VCaP (cell line): ENCODE data around the gene AP4M1.

Experiments
- H3K27ac ChIP-seq: fragments of 450-650 bp; 2 replicates; pipeline ENCODE4 v1.5.1; 2017
- TF ChIP-seq, protein P1 (sequence below): fragments of 450-650 bp; conservative IDR thresholded peaks from 2 replicates; pipeline ENCODE4 v1.5.1; 2017; ENCODE audit warnings: mild to moderate bottlenecking, moderate library complexity

The AP4M1 gene

DNA sequence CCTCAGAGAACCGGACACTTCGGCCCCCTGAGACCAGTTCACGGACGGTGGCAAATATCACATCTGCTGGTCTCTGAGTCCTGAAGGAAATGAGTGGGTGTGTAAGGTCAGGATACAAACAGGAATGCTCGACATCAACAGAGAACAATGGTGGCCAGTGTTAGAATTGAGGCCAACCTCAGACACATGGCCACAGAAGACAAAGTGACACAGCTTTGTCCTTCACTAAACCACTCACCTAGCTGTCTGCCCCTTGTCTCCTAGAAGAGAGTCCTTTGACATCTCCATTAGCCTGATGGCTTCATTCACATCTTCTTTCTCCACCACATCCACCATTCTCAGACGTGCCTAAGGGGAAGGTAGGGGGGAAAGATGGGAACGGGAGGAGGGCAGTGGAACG is 8.4 kb upstream of the AP4M1 start:
- TF ChIP-seq, protein P1, sequence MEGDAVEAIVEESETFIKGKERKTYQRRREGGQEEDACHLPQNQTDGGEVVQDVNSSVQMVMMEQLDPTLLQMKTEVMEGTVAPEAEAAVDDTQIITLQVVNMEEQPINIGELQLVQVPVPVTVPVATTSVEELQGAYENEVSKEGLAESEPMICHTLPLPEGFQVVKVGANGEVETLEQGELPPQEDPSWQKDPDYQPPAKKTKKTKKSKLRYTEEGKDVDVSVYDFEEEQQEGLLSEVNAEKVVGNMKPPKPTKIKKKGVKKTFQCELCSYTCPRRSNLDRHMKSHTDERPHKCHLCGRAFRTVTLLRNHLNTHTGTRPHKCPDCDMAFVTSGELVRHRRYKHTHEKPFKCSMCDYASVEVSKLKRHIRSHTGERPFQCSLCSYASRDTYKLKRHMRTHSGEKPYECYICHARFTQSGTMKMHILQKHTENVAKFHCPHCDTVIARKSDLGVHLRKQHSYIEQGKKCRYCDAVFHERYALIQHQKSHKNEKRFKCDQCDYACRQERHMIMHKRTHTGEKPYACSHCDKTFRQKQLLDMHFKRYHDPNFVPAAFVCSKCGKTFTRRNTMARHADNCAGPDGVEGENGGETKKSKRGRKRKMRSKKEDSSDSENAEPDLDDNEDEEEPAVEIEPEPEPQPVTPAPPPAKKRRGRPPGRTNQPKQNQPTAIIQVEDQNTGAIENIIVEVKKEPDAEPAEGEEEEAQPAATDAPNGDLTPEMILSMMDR = no peak
- peak overlapping the region; percentile 15; the same call in 1 of the 2 replicates for H3K27ac ChIP-seq

DNA sequence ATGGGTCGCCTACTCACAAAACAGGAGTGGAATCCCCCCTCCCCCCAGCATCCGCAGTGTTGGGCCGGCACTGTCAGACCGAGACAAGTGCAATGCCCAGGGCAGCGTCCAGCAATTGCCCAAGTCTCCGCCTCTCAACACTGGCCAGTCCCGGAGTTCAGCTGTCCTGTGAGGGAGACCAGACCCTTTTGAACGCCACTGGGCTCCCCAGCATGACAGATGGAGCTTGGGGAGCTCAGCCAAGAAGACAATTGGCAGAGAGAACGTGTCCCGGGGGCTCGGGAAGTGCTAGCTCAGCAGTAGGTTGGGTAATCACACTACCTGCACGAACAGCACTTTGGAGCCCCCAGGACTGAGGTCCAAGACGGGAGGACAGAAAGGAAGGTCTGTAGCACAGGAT is 7.9 kb upstream of the AP4M1 start:
- peak overlapping the region; percentile 15 for H3K27ac ChIP-seq
- TF ChIP-seq, protein P1 = no peak

DNA sequence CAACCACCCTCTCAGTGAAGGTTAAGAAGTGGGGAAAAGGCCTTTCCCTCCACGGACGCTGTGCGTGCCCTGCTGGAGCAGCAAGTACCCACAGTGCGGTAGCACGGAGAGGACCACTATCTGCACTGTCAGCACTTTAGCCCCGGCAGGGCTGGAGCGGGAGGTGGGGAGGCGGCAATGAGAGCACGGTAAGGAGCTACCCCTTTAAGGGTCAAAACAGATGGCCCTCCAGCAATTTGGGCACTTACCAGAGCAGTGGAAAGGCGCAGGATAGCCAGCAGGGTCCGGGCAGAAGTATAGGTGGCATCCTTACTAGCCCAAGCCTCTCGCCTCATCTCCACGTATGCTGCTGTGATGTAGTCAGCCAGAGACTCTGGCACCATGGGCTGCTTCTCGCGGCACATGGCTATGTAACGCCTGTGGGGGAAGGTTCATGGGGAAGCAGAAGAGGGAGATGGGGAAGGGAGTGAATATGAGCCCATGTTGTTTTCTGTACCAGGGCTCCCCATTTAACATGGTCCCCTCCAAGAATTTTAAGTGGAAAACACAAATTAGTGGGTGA is 7.4 kb upstream of the AP4M1 start:
- H3K27ac ChIP-seq = peak overlapping the region; percentile 15
- TF ChIP-seq, protein P1 = no peak

DNA sequence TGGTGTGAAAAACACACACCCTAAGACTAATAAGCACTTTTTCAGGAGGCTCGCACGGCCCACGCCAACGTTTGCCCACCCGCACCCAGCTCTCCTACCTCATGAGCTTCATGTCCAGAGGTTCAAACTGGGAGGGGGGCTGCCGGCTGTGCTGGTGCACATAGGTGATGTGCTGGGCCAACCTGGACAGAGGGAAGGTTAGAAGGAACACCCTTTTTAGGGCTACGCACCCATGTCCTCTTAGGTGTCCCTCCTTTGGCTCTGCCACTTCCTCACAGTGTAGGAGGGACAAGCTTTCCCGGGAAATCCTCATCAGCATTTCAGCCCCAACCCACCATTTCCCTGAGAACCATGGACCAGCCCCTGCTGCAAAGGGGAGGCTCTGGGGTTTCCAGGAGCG is 6.2 kb upstream of the AP4M1 start:
- no peak overlapping the region for H3K27ac ChIP-seq
- TF ChIP-seq, protein P1 = no peak

DNA sequence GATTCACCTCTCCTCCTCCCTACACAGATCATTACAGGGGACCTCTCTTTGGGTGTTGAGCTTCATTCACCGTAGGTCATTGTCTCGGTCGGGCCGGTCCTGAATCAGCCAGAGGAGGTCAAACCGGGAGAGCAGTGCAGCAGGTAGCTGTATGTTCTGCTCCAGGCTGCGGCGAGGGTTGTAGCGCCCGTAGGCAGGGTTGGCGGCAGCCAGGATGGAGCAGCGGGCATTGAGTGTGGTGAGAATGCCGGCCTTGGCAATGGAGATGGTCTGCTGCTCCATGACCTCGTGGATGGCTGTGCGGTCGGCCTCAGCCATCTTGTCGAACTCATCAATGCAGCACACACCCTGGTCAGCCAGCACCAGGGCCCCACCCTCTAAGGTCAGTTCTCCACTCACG is 5.7 kb upstream of the AP4M1 start:
- 0 out of 2 replicates have a peak overlapping the region, but pooled peaks have one; percentile 92 for H3K27ac ChIP-seq
- TF ChIP-seq, protein P1 = no peak

DNA sequence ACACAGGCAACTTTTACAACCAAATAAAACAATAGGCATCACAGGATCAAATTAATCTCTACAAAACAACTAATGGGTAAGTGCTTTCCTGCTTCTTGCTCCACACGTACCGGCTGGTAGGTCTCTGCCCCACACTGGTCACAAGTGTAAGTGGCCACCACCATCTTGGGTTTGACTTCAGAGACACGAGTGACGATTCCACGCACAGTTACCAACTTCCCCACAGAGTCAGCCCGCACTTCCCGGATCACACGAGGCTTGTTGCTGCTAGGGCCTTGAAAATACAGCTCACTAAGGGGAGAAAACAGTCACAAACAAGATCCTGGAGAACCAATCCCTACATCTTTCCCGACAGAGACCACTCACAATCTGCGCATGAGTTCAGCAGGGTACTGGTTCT is 2.5 kb upstream of the AP4M1 start:
- TF ChIP-seq, protein P1 = no peak
- peak overlapping the region; percentile 92 for H3K27ac ChIP-seq

DNA sequence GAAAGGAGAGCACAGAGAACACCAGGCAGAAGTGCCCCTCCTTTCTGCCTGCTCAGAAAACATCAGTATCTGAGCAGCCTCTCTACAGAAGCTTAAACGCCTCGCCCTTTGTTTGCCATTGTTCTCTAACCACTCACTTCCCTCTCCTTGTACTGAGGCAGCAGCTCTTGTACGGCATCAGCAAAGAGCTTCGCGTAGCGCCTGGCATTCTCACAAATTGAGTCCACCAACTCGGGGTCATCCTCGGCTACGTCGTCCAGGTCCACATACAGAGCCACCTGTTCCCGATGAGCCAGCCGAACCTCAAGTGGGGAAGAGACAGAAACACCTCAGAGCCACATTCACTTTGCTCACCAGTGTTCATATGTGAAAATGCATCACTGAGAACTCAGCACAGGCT is 2.0 kb upstream of the AP4M1 start:
- peak overlapping the region; percentile 92 for H3K27ac ChIP-seq
- TF ChIP-seq, protein P1 = no peak
